D721Med (cell line): ENCODE results near the gene EXOC6B.
A peak's percentile ranks its signal among the peaks of the same experiment; 100 is the strongest.

Source experiments
- DNase-seq: peaks from one replicate; pipeline ENCODE4 v3.0.0; 2011; ENCODE audit warnings: low spot score; ENCODE audit not compliant: insufficient read length
- FAIRE-seq: peaks from 2 replicates; lab custom pipeline; 2011; peaks lifted over from hg19 to GRCh38; lab: Jason Lieb, UNC
- TF ChIP-seq, protein P1 (sequence below): IDR thresholded peaks from 2 replicates; pipeline ENCODE4 v1.5.1; 2012; ENCODE audit warnings: mild to moderate bottlenecking, control low read depth; ENCODE audit not compliant: insufficient read depth; ENCODE audit errors: missing control alignments

Gene EXOC6B

DNA sequence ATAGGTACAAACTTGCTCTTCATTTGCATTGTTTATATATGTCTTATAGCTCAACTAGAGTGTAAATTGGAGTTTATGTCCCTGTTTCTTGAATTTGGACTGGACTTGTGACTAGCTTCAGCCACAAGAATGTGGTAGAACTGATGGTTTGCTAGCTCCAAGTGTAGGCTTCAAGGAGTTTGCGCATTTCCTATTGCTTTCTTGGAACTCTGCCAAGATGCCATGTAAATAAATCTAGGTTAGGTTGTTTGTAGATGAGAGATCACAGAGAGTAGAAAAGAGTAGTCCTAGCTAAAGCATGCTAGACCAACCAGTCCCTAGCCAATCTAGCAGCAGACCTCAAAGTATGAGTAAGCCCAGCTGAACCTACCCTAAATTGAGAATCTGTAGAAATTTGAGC is 495.2 kb downstream of the EXOC6B start:
- no peak for FAIRE-seq
- TF ChIP-seq, protein P1, sequence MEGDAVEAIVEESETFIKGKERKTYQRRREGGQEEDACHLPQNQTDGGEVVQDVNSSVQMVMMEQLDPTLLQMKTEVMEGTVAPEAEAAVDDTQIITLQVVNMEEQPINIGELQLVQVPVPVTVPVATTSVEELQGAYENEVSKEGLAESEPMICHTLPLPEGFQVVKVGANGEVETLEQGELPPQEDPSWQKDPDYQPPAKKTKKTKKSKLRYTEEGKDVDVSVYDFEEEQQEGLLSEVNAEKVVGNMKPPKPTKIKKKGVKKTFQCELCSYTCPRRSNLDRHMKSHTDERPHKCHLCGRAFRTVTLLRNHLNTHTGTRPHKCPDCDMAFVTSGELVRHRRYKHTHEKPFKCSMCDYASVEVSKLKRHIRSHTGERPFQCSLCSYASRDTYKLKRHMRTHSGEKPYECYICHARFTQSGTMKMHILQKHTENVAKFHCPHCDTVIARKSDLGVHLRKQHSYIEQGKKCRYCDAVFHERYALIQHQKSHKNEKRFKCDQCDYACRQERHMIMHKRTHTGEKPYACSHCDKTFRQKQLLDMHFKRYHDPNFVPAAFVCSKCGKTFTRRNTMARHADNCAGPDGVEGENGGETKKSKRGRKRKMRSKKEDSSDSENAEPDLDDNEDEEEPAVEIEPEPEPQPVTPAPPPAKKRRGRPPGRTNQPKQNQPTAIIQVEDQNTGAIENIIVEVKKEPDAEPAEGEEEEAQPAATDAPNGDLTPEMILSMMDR: no peak

DNA sequence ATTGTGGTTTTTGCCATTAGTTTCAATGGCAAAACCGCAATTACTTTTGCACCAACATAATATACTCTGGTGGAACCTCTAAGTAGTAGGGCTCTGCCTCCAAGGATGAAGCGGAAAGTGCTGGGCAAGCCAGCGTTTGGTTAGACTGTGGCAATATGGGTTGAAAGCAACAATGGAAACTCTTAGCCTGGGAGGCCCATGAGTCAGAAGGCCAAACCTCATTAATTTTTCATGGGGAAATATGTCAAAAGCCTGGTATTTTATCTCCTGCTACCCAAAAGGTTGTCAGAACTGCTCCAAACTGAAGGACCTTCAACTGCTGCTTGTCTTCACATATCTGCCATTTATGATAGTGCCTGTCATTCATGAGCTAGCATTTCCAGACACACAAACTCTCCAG is 499.1 kb downstream of the EXOC6B start:
- TF ChIP-seq, protein P1: no peak
- no peak for FAIRE-seq
- no peak for DNase-seq

More for the DNA sequence above, 495.2 kb downstream of the EXOC6B start:
- DNase-seq: no peak

DNA sequence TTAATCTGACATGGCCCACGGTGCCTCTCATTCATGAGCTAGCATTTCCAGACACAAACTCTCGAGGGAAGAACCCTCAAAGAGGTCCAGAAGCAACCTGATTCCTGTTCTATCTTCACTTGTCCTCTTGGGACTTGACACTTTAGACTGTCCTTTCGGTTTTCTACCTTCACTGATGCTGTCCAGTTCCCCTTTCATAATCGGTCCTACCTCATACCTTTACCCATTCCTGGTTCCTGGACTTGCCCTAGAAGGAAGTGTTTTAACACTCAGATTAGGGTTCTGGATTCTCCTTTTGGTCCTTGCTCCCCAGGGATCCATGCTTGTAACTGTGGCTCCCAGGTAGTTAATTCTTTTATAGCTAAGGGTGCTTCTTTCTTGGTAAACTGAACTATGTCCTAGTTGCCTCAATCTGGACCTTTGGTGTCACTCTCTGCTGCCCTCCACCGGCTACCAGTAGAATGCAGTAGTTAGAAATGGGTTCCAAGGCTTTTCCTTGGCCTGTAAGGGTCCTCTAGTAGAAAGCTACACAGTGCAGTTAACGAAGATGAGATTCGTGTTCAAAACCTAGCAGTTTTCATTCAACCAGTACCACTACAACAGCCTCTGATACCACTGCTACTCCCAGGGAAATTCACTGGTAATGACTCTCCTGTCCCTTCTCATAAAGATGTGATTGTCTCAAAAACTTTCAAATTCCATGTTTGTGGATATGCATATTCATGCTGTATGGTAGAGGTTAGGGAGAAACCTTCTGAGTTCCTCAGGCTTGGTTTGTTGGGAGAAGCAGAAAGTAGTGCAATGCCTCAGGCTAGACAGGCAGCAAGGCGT is 500.0 kb downstream of the EXOC6B start:
- TF ChIP-seq, protein P1: peak; percentile 51
- DNase-seq (no peak), FAIRE-seq (no peak)

DNA sequence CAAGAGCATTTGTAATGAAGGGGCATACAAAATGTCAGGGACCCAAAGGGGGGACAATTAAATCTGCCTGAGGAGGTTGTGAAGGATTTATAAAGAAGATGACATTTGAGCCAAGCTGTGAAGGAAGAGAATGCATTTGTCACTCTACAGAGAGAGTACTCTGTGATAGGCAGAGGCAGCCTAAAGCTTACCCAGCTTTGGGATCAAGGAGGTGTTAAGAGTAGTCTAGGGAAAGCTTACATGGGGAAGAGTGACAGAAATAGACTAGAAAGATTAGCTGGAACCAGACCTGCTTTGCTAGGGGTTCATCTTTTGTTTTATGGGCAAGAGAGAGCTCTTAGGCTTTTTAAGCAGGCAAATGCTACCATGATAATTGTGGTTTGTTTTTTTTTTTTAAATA is 509.1 kb downstream of the EXOC6B start:
- DNase-seq (no peak), FAIRE-seq (peak; percentile 51)
- TF ChIP-seq, protein P1: no peak

DNA sequence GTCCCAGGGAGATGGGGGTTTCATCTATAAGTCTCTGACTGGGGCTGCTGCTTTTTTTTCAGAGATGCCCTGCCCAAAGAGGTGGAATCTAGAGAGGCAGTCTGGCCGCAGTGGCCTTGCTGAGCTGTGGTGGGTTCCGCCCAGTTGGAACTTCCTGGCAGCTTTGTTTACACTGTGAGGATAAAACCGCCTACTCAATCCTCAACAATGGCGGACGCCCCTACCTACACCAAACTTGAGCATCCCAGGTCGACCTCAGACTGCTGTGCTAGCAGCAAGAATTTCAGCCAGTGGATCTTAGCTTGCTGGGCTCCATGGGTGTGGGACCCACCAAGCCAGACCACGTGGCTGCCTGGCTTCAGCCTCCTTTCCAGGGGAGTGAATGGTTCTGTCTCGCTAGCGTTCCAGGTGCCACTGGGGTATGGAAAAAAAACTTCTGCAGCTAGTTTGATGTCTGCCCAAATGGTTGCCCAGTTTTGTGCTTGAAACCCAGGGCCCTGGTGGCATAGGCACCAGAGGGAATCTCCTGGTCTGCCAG is 525.6 kb downstream of the EXOC6B start:
- TF ChIP-seq, protein P1: no peak
- DNase-seq (no peak), FAIRE-seq (no peak)

DNA sequence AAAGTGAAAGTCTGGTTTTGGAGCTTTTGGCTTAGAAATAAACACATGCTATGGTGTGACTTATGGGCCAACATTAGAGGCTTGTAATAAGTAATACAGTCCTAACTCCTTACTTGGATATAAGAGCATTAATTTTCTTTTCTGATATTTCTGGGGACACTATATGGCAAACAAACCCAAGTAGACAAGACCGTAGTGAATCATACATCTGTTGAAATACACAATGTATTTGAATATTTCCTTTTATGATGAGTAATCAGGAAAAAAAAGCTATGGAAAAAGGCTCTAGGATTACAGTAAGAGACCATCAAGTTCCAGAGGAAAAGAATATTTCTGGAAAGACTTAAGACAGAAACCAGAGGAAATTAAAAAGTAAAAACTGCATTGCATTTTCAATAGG is 532.2 kb downstream of the EXOC6B start:
- TF ChIP-seq, protein P1: no peak
- DNase-seq: no peak
- FAIRE-seq: no peak

DNA sequence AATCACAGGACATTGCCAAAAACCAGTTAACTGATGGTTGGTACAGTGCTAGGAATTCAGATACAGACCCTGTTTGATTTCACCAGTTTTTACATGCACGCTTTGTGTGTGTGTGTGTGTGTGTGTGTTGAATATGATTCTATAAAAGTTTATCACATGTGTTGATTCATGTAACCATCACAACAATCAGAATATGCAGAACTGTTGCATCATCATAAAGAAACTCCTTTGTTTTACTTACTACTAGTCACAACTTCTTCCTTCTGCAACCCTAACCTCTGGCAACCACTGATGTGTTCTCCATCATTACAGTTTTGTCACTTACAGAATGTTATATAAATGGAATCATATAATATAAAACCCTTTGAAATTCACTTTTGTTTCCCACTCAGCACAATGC is 533.4 kb downstream of the EXOC6B start:
- FAIRE-seq: no peak
- TF ChIP-seq, protein P1: no peak
- DNase-seq: no peak
